GM19468 (cell line): ENCODE data around the gene ALG11.
"Not testable (repeated sequence)": the region's sequence is repeated elsewhere in the genome, so short reads cannot be mapped to it uniquely, and the experiment has no call there.

Source experiments
- ATAC-seq: cut with Tn5 transposase; IDR thresholded peaks from one replicate; pipeline ENCODE4 v1.9.1; 2021; ENCODE audit warnings: mild to moderate bottlenecking, moderate library complexity, moderate number of reproducible peaks; ENCODE audit not compliant: unreplicated experiment; ENCODE audit errors: extremely low read depth

ALG11 gene

DNA sequence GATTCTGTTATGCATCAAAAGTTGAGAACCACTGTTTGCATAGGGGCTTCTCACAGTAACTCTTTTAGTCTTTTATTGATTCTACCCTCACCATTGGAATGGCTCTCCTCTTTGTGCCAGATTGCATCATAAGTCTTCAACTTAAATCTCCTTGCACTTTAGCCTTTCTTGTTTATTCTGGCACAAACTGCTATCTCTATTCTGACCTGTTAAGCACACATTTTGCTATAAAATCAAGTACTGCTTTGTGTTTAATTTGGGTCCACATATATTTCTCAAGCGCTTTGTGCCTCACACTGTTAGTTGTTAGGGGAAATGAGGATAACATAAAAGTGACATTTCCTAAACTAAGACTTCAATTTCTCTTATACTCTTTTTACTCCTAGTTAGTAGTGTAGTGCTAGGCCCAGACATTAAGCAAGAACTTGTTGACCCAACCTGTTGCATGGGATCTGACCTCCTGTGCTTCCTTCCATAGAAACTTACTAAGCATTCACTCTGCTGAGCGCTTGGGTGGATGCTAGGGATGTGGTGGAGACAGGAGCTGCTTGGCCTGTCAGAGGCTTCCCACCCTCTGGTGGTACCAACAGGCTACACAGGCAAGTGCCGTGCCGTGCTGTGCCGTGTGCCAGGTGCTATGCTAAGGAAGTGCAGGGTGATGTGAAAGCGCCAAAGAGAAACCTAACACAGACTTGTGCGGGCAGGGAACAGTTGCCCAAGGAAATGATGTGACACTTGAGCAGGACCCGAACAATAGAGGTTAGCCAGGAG, 13.5 kb downstream of the ALG11 start:
- ATAC-seq: no peak

DNA sequence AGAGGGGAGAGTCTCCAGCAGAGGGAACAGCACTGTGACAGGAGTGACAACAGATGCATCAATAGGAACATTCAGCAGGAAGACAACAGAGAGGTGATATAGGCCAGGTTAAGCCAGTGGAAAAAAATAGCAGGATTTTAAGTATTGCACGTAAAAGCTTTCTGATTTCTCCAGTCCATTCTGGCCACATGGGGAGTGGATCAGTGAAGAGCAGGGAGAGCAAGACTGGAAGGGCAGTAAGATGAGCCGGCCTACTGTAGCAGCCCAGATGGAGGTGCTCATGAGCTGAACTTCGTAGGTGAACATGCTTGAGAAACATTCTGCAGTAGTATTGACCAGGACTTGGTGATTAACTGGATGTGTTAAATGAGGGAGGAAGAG, 14.0 kb downstream of the ALG11 start:
- no peak for ATAC-seq

DNA sequence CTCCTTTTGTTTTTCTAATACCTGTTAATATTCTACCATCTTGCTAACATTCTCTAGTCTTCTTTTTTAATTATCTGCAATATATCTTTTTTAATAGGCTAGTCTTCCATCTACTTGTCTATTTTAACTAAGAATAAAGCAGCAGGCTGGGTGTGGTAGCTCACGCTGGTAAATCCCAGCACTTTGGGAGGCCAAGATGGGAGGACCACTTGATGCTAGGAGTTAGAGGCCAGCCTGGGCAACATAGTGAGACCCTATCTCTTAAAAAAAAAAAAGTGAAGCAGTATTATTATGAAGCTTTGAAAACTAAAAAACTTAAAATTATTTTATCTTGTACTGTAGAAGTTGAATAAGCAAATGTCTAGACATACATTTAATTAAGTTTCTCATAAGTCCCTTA, 15.6 kb downstream of the ALG11 start:
- ATAC-seq: no peak

DNA sequence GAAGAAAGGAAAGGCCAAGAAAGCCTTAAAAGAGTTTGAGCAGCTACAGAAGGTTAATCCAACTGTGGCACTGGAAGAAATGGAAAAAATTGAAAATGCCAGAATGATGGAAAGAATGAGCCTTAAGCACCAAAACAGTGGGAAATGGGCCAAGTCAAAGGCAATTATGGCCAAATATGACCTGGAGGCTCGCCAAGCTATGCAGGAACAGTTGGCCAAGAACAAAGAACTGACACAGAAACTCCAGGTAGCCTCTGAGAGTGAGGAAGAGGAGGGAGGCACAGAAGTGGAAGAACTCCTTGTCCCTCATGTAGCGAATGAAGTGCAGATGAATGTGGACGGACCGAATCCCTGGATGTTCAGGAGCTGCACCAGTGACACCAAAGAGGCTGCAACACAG, 17.4 kb downstream of the ALG11 start:
- no peak for ATAC-seq

DNA sequence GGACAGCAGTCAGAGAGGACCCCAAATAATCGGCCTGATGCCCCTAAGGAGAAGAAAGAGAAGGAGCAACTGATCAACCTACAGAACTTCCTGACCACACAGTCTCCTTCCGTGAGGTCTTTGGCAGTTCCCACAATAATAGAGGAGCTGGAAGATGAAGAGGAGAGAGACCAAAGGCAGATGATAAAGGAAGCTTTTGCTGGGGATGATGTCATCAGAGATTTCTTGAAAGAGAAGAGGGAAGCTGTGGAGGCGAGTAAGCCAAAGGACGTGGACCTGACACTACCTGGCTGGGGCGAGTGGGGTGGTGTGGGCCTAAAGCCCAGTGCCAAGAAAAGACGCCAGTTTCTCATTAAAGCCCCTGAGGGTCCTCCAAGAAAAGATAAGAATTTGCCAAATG, 18.2 kb downstream of the ALG11 start:
- not testable (repeated sequence) for ATAC-seq

DNA sequence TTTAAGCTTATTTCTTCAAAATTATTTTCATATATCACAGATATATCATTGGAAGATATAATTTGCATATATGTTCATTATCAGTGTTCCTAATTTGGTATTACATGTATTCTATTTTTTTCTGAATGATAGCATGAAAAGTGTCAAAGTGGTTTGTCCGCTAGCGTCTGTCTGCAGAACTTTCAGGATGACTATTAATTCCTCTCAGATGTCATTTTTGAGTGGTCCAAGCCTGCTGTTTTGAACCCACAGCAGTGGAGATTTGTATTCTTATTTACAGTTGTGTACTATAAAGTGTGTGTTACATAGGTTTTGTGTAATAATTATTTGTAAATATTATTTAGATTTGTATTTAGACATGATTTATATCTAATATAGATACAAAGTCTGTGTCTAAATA, 20.8 kb downstream of the ALG11 start:
- no peak for ATAC-seq

DNA sequence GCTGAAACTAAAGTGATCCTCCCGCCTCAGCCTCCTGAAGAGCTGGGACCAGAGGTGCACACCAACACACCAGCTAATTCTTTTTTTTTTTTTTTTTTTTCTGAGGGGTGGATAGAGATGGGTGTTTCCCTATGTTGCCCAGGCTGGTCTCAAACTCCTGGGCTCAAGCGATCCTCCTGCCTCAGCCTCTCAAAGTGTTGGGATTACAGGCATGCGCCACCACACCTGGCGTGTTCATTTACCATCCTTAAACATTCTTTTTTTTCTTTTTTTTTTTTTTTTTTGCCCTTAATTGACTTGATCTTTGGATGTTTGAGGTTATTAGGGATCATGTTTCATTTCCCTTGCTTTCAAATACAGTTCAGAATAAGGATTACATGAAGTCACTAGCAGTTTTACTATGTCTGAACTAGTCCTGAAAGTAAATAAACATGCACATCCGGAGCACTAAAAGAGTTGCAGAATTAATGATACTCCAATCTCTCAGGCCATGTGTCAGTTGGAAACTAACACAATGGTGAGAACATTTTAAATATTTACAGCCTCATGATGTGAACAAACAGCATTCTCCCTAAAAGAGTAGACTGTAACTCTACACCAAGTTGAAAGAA, 22.5 kb downstream of the ALG11 start:
- no peak for ATAC-seq

DNA sequence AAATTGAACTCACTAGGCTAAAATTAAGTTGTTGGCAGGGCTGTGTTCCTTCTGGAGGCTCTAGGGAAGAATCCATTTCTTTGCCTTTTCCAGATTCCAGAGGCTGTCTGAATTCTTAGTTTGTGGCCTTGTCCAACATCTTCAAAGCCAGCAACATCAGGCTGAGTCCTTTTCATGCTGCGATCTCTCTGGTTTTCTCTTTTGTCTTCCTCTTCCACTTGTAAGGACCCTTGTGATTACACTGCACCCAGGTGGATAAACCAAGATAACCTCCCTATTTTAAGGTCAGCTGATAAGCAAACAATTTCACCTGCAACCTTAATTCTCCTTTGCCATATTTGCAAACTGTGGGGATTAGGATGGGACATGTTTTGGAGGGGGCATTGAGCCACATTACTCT, 23.8 kb downstream of the ALG11 start:
- ATAC-seq: no peak

DNA sequence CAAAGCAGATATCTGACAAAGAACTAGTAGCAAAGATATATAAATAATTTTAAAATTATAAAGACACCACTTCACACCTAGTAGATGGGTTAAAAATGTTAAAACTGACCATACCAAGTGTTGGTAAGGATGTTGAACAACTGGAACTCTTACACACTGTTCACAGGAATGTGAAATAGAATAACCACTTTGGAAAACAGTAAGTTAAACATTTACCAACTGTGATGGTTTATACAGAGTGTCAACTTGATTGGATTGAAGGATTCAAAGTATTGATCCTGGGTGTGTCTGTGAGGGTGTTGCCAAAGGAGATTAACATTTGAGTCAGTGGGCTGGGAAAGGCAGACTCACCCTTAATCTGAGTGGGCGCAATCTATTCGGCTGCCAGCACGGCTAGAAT, 31.5 kb downstream of the ALG11 start:
- no peak for ATAC-seq

DNA sequence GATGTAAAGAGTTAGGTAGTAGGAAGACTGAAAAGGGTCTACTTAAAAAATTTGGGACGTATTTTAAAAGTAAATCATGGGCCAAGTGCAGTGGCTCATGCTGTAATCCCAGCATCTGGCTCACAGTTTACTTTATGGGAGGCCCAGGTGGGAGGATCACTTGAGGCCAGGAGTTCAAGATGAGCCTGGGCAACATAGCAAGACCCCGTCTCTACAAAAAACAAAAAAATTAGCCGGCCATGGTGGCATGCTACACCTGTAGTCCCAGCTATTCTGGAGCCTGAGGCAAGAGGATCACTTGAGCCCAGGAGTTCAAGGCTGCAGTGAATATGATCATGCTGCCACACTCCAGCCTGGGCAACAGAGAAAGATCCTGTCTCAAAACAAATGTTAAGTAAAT, 35.3 kb downstream of the ALG11 start:
- ATAC-seq: no peak

DNA sequence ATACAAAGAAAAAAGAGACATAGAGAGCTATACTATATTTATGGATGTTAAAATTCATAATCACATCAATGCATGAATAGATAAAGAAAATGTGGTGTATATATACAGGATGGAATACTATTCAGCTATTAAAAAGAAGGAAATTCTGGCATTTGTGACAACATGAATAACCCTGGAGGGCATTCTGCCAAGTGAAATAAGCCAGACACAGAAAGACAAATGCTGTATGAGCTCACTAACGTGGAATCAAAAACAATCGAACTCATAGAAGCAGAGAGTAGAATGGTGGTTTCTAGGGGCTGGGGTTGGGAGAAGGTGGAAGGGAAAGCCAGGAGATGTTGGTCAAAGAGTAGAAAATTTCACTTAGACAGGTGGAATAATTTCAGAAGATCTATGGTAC, 36.3 kb downstream of the ALG11 start:
- ATAC-seq: no peak

DNA sequence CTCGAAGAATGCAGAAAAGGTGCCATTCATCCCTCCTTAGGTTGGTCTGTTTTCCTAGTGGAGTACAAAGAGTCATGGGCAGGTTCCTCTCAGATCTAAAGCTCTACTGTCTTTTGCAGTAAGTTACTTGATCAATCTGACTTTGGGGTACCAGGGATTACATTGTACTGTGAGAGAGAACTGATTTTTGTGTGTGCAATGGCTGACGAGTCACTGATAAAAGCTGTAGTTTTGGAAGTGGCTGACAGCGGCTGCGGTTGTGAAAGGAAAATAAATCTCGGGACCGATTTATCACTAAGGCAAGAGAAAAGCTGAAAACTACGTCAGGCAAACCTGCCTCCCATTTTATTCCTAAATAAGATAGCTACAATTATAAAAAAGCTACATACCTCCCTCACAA, 39.2 kb downstream of the ALG11 start:
- ATAC-seq: no peak

DNA sequence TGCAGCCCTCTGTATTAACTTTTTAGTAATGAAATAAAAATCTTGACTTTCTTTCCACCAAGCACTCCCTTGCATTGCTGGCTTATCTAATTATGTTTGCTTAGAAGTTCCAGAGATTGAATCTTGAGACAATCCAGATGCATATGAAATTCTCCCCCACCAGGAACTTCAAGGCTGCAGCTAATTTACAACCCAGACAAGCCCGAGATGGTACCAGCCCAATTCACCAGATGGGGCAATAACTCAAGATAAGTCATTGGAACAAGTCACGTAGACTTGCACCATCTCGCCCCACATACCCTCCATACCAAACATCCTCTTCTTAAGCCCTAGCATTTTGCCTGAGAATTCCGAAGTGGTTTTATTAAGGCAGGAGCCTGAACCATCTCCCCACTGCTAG, 41.3 kb downstream of the ALG11 start:
- ATAC-seq: no peak

DNA sequence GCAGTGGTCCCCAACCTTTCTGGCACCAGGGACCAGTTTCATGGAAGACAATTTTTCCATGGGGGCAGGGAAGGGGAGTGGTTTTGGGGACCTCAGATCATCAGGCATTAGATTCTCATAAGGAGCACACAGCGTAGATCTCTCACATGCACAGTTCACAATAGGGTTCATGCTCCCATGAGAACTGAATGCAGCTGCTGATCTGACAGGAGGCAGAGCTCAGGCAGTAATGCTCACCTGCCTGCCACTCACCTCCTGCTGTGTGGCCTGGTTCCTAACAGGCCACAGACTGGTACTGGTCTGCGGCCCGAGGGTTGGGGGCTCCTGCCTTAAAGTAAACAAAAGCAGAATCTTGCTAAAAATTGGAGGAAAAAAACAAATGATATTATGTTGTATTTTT, 48.9 kb downstream of the ALG11 start:
- ATAC-seq: not testable (repeated sequence)

DNA sequence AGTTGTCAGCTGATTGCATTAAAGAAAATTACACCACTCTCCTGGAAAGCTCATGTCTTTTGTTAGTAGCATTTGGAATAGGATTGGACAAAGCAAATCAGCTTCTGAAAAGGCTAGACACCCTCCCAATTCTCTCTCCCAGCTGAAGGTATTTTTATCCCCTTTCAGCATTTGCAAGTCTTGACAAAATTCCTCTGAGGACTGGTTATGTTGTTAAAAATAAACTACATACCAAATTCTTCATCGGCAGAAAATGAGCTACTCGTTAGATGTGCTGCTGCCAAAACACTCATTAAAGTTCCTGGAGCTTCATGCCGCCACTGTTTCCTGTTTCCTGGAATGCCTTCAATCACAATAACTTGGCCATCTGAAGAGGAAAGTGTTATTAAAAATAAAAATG, 49.4 kb downstream of the ALG11 start:
- no peak for ATAC-seq

DNA sequence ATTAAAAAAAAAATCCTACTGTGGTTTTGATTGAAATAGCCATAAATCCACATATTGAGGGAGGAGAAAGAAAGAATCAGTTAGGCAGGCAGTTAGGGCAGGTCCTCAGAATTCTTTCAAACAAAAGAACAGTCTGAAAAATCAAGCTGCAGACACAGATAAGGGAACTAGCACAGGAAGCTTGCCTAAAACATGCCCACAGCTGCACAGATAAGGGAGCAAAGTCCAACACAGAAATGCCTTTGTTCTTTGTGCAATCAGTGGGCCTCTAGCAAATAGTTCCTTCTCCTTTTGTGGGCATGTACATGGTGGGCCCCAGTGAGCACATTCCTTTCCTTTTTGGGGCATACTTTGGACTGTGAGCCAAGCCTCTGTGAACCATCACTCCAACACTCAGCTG, 55.0 kb downstream of the ALG11 start:
- ATAC-seq: no peak

DNA sequence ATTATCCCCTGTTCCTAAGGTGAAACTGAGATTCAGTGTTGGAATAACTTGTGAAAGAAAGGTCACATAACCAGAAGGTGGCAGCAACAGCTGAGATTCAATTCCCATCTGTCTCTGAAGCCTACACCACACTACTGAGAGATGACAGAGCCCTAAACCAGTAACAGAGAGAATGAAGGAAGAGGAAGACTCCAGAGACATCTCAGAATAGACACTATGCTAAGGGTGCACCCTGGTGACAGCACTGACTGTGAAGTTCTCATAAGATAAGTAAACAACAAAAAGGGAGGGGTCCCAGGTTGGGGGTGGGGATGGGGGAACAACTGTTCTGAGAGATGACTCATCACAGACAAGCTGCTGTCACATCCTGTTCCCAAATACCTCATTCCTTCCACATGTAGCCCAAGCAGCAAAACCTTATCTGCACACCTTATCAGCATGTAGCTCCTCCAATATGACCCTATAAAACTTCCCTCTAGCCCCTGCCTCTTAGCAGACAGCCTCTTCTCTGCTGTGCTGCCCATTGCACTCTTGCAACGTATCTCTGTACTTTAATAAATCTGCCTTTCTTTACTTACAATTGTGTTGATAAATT, 58.8 kb downstream of the ALG11 start:
- no peak for ATAC-seq
